HG03432 (cell line): ENCODE measurements around the gene HRCT1.
"Not testable (repeated sequence)": the region's sequence is repeated elsewhere in the genome, so short reads cannot be mapped to it uniquely, and the experiment has no call there.

Source experiments
- ATAC-seq: cut with Tn5 transposase; IDR thresholded peaks from one replicate; pipeline ENCODE4 v1.9.1; 2021; ENCODE audit warnings: mild to moderate bottlenecking, moderate library complexity; ENCODE audit not compliant: unreplicated experiment

HRCT1 gene

GRCh38 chr9:35915681-35916294 is 9.8 kb downstream of the HRCT1 start:
- no peak for ATAC-seq

DNA sequence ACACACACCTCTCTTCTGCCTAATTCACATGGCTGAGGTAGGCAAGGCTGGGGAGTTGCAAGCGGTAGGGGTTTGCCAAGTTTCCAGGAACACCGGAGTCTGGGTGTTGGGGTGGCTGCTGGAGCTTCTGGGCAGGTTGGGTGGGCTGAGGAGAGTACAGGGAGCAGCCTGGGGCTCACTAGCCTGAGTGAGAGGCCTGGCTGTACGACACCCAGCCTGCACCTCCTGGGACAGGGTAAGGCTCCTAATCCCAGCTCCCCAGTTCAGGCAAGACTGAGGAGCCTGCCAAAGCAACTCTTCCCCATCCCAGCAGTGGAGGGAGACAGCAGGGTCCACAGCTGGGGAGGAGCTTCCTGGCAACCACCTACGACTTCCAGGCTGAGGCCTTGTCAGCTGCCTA is 11.3 kb downstream of the HRCT1 start:
- no peak for ATAC-seq

GRCh38 chr9:35918780-35919179 is 12.8 kb downstream of the HRCT1 start:
- ATAC-seq = no peak

GRCh38 chr9:35919212-35920008 is 13.4 kb downstream of the HRCT1 start:
- ATAC-seq = no peak

DNA sequence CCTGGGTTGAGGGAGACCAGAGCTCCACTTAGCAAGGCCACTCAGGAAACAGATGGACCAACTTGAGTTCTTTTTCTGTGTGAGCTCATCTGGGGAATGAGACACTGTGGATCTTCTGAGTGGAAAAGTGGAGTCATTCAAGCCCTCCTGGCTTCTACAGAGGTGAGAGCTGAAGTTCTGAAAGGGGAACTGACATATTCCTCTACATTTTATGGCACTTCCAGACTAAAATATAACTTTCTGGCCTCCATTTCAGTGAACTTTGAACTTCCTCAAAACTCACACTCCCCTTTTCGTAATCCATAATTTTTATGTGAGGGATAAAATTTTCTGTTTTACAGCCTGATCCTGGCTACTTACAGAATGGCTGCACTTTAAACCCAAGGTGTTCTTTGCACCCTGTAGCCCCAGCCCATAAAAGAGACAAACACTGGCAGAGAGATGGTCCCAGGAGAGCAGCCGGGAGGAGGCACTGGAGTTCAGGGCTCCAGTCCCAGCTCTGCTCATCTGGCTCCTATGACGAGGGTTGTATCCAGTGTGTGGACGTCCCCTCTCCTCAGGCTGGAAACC is 14.1 kb downstream of the HRCT1 start:
- no peak for ATAC-seq

- ATAC-seq = no peak
Measured at GRCh38 chr9:35923598-35923926, 17.6 kb downstream of the HRCT1 start.

GRCh38 chr9:35923927-35924763 is 18.1 kb downstream of the HRCT1 start:
- ATAC-seq = no peak

GRCh38 chr9:35928591-35929452 is 22.8 kb downstream of the HRCT1 start:
- ATAC-seq = no peak

DNA sequence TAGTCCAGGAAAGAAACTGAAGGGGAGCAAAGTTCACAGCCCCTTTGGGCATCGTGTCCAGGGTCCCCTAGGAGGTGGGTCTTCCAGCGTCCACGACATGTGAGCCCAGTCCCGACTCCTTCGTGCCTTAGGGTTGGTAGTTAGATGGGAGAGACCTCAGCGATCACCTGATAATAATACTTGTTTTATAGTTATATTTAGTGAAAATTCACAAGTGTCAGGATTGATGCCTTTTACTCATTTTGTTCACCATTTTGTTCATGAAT is 23.4 kb downstream of the HRCT1 start:
- no peak for ATAC-seq

GRCh38 chr9:35930521-35930920 is 24.5 kb downstream of the HRCT1 start:
- ATAC-seq = no peak

DNA sequence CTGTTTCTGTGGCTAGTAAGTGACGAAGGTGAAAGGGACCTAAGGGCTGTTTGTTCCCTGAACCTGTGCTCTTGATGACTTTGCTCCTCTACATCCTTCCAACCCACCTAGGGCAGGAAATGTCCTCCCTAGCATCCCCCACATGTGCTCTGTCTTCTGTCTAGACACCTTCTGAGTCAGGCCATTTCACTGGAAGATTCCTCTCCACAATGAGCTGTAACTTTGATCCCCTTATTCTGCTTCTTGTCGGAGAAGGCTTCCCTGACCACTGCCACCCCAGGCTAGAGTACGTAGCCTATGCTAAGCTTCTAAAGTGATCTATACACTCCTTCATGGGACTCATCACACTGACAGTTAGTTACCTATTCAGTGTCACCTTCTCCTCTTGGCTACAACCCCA is 25.0 kb downstream of the HRCT1 start:
- ATAC-seq = no peak

DNA sequence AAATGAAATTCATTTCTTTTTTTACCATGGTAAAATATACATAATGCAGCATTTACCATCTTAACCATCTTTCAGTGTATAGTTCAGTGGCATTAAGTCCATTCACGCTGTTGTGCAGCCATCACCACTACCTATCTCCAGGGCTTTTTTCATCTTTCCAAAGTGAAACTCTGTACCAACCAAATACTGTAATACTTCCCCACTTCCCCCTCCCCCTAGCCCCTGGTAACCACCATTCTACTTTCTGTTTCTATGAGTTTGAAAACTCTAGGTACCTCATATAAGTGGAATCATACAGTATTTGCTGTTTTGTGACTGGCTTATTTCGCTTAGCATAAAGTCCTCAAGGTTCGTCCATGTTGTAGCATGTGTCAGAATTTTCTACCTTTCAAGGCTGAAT is 26.7 kb downstream of the HRCT1 start:
- ATAC-seq = no peak

DNA sequence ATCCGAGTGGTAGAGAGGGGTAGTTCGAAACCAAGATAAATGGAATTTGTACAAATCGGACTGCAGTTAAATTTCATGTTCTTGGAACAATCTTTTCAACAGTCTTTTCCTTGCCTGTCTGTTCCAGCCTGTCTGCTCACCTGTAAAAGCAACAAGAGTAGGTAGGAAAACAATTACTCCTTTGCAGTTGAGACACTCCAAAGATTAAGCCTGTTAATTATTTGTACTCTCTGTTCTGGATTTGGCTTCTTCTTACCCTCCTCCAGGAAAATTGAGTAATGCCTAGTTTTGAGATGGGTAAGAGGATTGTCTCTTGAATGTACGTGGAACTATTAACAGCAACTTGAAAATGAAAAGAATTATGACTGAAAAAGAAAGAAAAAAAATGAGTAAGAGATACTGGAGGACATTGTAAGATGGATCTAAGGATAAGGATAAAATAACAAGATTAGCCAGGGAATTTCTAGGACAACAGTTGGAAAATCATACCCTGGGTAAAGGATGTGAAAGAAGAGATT is 27.6 kb downstream of the HRCT1 start:
- no peak for ATAC-seq

DNA sequence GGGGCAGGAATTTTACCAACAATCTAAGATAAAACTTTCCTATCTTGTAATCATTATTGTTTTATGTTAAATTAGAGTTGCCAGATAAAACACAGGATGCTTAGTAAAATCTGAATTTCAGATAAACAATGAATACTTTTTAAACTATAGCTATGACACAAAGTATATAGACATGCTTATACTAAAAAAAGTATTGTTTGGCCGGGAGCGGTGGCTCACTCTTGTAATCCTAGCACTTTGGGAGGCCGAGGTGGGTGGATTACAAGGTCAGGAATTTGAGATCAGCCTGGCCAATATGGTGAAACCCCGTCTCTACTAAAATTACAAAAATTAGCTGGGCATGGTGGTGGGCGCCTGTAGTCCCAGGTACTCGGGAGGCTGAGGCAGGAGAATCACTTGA is 28.1 kb downstream of the HRCT1 start:
- ATAC-seq = not testable (repeated sequence)

GRCh38 chr9:35935261-35935660 is 29.3 kb downstream of the HRCT1 start:
- no peak for ATAC-seq

- ATAC-seq = no peak
Measured at GRCh38 chr9:35935755-35936509, 29.9 kb downstream of the HRCT1 start.

DNA sequence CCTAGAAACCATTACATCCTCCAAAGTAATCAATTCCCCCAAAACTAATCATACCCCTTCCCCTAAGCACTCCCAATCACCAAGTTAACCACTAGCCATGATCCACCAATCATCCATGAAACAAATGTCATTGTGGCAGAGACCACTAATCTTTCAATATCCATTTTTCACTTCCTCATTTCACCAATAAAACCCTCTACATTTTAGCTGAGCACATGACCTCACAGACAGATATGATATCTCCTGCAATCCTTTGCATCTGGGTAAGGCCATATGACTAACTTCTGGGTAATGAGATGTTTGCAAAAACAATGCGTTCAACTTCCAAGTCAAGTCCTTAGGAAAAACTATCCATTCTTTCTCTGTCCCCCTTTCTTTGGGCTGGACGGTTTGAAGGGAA is 31.2 kb downstream of the HRCT1 start:
- no peak for ATAC-seq

- ATAC-seq = no peak
Measured at GRCh38 chr9:35938474-35939356, 32.7 kb downstream of the HRCT1 start.

- no peak for ATAC-seq
Measured at GRCh38 chr9:35939679-35940250, 33.8 kb downstream of the HRCT1 start.
